GM21786 (cell line): ENCODE results near the gene IQCK.

Experiments used
- ATAC-seq: cut with Tn5 transposase; IDR thresholded peaks from one replicate; pipeline ENCODE4 v1.9.1; 2021; ENCODE audit not compliant: unreplicated experiment

IQCK gene

GRCh38 chr16:19754644-19755036 is 36.6 kb downstream of the IQCK start:
- no peak for ATAC-seq

GRCh38 chr16:19755268-19755667 is 37.2 kb downstream of the IQCK start:
- no peak for ATAC-seq

GRCh38 chr16:19757026-19757425 is 39.0 kb downstream of the IQCK start:
- no peak for ATAC-seq

GRCh38 chr16:19757762-19758595 is 39.9 kb downstream of the IQCK start:
- ATAC-seq = no peak

GRCh38 chr16:19760356-19761060 is 42.4 kb downstream of the IQCK start:
- ATAC-seq = no peak

- no peak for ATAC-seq
These were observed 47.9 kb downstream of the IQCK start for GRCh38 chr16:19765860-19766553.

- no peak for ATAC-seq
These were observed 48.4 kb downstream of the IQCK start for GRCh38 chr16:19766554-19766884.

GRCh38 chr16:19766988-19767387 is 48.9 kb downstream of the IQCK start:
- no peak for ATAC-seq

- ATAC-seq = no peak
These were observed 49.4 kb downstream of the IQCK start for GRCh38 chr16:19767497-19767896.

GRCh38 chr16:19769239-19769638 is 51.2 kb downstream of the IQCK start:
- no peak for ATAC-seq

GRCh38 chr16:19771040-19771439 is 53.0 kb downstream of the IQCK start:
- ATAC-seq = no peak

- ATAC-seq = no peak
These were observed 53.7 kb downstream of the IQCK start for GRCh38 chr16:19771796-19772195.

GRCh38 chr16:19774024-19774423 is 56.0 kb downstream of the IQCK start:
- no peak for ATAC-seq

GRCh38 chr16:19776147-19776546 is 58.1 kb downstream of the IQCK start:
- no peak for ATAC-seq

GRCh38 chr16:19776565-19776964 is 58.5 kb downstream of the IQCK start:
- ATAC-seq = no peak

GRCh38 chr16:19780321-19780720 is 62.2 kb downstream of the IQCK start:
- ATAC-seq = no peak

GRCh38 chr16:19781226-19781625 is 63.2 kb downstream of the IQCK start:
- ATAC-seq = no peak

GRCh38 chr16:19783363-19784182 is 65.5 kb downstream of the IQCK start:
- ATAC-seq = no peak

GRCh38 chr16:19784183-19784736 is 66.2 kb downstream of the IQCK start:
- ATAC-seq = no peak

- no peak for ATAC-seq
These were observed 67.0 kb downstream of the IQCK start for GRCh38 chr16:19785081-19785480.
